Right lobe of liver (tissue), 4 donors: ENCODE data around the gene SFI1.
"Not testable (repeated sequence)": the region's sequence is repeated elsewhere in the genome, so short reads cannot be mapped to it uniquely, and the experiment has no call there.

ENCODE experiments used
- POLR2A ChIP-seq: fragments of 450-650 bp; IDR thresholded peaks from one replicate; pipeline ENCODE4 v1.6.1; 2017; ENCODE audit warnings: antibody characterized with exemption, mild to moderate bottlenecking
- TF ChIP-seq, protein P1 (sequence below), 4 donors: fragments of 200-600 bp in 3 of 4; fragments of 450-650 bp in 1 of 4; IDR thresholded peaks; one replicate each; pipeline versions ENCODE4 v1.5.1 to v1.8.0; 2016 to 2022; ENCODE audit warnings: antibody characterized with exemption in 4 of 4, mild to moderate bottlenecking in 2 of 4
- donor health status: DM: no; HTN: no; CAD: no.
- donor health status: DM: no; HTN: no; CAD: no.
- donor health status: DM: no; HTN: yes; CAD: no.

DNA sequence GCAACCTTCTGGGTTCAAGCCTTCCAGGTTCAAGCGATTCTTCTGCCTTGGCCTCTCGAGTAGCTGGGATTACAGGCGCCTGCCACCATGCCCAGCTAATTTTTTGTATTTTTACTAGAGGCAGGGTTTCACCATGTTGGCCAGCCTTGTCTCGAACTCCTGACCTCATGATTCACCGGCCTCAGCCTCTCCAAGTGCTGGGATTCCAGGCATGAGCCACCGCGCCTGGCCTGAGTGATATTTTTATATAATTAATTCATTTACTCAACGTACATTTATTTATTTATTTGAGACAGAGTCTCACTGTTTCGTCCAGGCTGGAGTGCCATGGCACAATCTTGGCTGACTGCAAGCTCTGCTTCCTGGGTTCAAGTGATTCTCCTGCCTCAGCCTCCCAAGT is 62.2 kb downstream of the SFI1 start:
- TF ChIP-seq, protein P1, sequence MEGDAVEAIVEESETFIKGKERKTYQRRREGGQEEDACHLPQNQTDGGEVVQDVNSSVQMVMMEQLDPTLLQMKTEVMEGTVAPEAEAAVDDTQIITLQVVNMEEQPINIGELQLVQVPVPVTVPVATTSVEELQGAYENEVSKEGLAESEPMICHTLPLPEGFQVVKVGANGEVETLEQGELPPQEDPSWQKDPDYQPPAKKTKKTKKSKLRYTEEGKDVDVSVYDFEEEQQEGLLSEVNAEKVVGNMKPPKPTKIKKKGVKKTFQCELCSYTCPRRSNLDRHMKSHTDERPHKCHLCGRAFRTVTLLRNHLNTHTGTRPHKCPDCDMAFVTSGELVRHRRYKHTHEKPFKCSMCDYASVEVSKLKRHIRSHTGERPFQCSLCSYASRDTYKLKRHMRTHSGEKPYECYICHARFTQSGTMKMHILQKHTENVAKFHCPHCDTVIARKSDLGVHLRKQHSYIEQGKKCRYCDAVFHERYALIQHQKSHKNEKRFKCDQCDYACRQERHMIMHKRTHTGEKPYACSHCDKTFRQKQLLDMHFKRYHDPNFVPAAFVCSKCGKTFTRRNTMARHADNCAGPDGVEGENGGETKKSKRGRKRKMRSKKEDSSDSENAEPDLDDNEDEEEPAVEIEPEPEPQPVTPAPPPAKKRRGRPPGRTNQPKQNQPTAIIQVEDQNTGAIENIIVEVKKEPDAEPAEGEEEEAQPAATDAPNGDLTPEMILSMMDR (IDR thresholded peaks at IDR 0.05), result not testable (repeated sequence)
- not testable (repeated sequence) for TF ChIP-seq POLR2A
